GM19397 (cell line): Measurements from ENCODE around the gene HDDC3.

Experiments
- ATAC-seq: cut with Tn5 transposase; IDR thresholded peaks from one replicate; pipeline ENCODE4 v1.9.1; 2021; ENCODE audit warnings: mild to moderate bottlenecking, moderate library complexity; ENCODE audit not compliant: unreplicated experiment

Gene HDDC3

GRCh38 chr15:90881181-90881977, 51.0 kb downstream of the HDDC3 start:
- ATAC-seq = no peak

GRCh38 chr15:90880381-90881145, 51.8 kb downstream of the HDDC3 start:
- no peak for ATAC-seq
